Astrocyte (in vitro differentiated cells and primary cell): ENCODE measurements around the gene CLIC6.

Experiments
- CTCF ChIP-seq: IDR thresholded peaks from 2 replicates; pipeline ENCODE4 v1.5.1; 2011; ENCODE audit warnings: low read depth, mild to moderate bottlenecking, inconsistent platforms, low read length, moderate library complexity; ENCODE audit not compliant: insufficient read depth
- EZH2 ChIP-seq: IDR thresholded peaks from 2 replicates; pipeline ENCODE4 v1.6.1; 2012; ENCODE audit warnings: mild to moderate bottlenecking, low read length, inconsistent platforms; ENCODE audit not compliant: insufficient read depth

GRCh38 chr21:34623516-34623915 lies 45.3 kb upstream of the CLIC6 start:
- TF ChIP-seq CTCF (no peak), EZH2 (no peak)
